ENCODE data around the gene CYP19A1. TPM values are rescaled to one million over a fixed set of nuclear protein-coding genes. Genes with fewer than 3 reads are reported as not detected.

The CYP19A1 gene
- total RNA-seq, 1 donor from 2014 or later: not detected

GRCh38 chr15:51180011-51180410, 158.4 kb downstream of the CYP19A1 start:
- no peak for DNase-seq

GRCh38 chr15:51172193-51172592, 166.2 kb downstream of the CYP19A1 start:
- no peak for DNase-seq

GRCh38 chr15:51171634-51171932, 166.8 kb downstream of the CYP19A1 start:
- no peak for DNase-seq

GRCh38 chr15:51170882-51171633, 167.3 kb downstream of the CYP19A1 start:
- no peak for DNase-seq

- no peak for DNase-seq
Observed at GRCh38 chr15:51168700-51169099, 169.7 kb downstream of the CYP19A1 start.

GRCh38 chr15:51163843-51164242, 174.6 kb downstream of the CYP19A1 start:
- no peak for DNase-seq

- DNase-seq: peak; percentile 90
Observed at GRCh38 chr15:51162865-51163762, 175.3 kb downstream of the CYP19A1 start.

- DNase-seq: no peak
Observed at GRCh38 chr15:51161491-51162220, 176.7 kb downstream of the CYP19A1 start.

GRCh38 chr15:51160484-51160883, 177.9 kb downstream of the CYP19A1 start:
- DNase-seq: no peak

Other genes starting within 250 kb of the CYP19A1 start
- gene TNFAIP8L3, start 243.7 kb downstream of the CYP19A1 start, total RNA-seq: 49.9 and 79.0 TPM in 2 replicates
- gene GLDN, start 3.1 kb upstream of the CYP19A1 start, total RNA-seq: not detected in 2 replicates